ENCODE data around the gene ADAMTS18. TPM values are rescaled to one million over a fixed set of nuclear protein-coding genes. Genes with fewer than 3 reads are reported as not detected.

Gene ADAMTS18
- total RNA-seq, 2 experiments from 2014 or later, result not detected

DNA sequence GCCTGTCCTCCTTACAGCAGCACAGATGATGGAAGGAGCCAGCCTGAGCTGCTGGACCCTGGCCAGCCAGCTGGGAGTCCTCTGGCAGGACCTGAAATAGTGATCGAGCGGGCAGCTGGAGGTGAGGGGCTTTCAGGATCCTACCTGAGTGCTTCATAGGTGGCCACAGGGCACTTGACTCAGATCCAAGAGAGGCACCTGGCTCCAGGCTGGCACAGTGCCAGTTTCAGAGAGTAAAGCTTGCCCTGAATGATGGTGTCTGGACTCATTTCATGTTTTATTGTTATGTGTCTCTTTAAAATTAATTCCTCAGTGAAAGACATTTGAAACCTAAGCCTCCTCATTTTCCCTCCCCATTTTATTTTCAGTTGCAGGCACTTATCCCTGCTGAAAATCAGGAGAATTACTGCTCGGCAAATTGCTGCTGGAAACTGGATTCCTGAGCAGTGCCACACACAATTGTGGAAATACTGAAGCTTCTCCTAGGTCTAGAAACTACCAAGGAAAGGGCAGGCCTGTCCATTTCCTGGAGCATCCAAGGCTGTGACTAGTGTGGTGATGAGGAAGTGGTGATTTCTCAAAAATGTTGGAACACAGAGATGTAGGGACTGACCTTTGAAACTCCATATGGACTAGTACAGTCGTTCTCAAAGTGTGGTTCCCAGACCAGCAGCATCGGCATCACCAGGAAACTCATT, 16.1 kb upstream of the ADAMTS18 start:
- Mint-ChIP-seq H3K4me3 (no peak overlapping the region), H3K27ac (no peak overlapping the region), H3K4me1 (no peaks in the 10 kb centered on the region), H3K27me3 (peaks cover 2% of the 10 kb centered on the region), H3K9me3 (no peaks in the 10 kb centered on the region), H3K36me3 (ENCODE audit: low read depth) (no peaks in the 10 kb centered on the region)
- ChIA-PET CTCF (no interaction called here), POLR2A (no interaction called here)
- no peak for DNase-seq

DNA sequence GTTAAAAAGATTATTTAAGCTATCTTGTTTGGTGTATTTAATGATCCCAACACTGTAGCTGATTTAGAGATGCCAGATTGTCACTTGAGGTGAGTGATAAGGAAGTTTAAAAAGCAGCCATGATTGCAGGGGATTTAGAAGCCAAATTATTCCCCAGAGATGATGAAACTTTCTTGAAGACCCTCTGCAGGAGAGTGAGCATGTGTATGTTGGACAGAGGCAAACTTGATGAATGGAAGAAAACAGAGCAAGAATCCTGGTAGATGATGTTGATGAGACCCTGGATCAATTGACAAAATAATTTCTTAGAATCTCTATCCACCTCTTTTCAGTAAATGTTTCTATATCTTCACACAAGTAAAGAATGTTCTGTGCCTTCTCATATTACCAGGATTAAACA, 14.4 kb upstream of the ADAMTS18 start:
- ChIA-PET POLR2A (no interaction called here), CTCF (no interaction called here)
- H3K4me3 Mint-ChIP-seq, result no peak overlapping the region

DNA sequence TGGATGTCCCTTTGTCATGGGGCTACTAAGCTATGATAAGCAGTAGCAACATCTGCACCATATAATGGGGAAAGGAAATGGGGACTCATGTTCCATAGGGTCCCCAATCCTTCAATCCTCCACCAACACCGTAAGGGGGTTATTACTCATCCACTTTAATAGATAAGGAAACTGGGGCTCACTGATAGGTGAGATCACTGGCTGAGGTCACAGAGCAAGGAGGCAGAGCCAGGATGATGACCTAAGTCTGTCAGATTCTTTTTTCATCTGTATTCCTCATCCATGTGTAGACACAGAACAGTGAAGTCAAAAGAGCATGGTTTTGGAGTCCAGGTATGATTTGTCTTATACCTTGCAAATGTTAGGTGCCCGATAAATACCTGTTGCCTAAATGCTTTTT, 10.5 kb upstream of the ADAMTS18 start:
- Mint-ChIP-seq H3K9me3 (no peaks in the 10 kb centered on the region), H3K27me3 (peaks cover 6% of the 10 kb centered on the region), H3K4me3 (no peak overlapping the region), H3K27ac (no peak overlapping the region), H3K36me3 (ENCODE audit: low read depth) (no peaks in the 10 kb centered on the region), H3K4me1 (no peaks in the 10 kb centered on the region)
- POLR2A ChIA-PET, result no interaction called here
- CTCF ChIA-PET, result no interaction called here
- DNase-seq, result no peak

More for the DNA sequence above, 14.4 kb upstream of the ADAMTS18 start:
- no peaks in the 10 kb centered on the region for H3K9me3 Mint-ChIP-seq
- no peak for DNase-seq
- H3K4me1 Mint-ChIP-seq, result no peaks in the 10 kb centered on the region
- peaks cover 4% of the 10 kb centered on the region for H3K27me3 Mint-ChIP-seq
- H3K36me3 Mint-ChIP-seq (ENCODE audit: low read depth), result no peaks in the 10 kb centered on the region
- no peak overlapping the region for H3K27ac Mint-ChIP-seq

DNA sequence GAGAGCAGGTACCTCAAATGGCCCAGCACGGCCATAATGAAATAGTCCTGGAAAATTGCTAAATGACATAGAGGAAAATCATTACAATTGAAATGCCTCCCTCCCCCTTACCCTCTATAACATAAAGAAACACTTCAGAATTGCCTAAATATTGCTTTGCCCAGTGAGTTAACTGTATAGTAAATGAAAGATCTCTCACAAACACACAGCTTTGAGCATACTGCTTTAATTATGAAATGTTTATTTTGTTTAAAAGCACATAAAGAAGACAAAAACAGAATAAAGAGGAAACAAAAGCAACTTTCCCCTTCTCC, 9.3 kb upstream of the ADAMTS18 start:
- Mint-ChIP-seq H3K36me3 (ENCODE audit: low read depth) (no peaks in the 10 kb centered on the region), H3K27ac (no peak overlapping the region), H3K9me3 (no peaks in the 10 kb centered on the region), H3K27me3 (peaks cover 4% of the 10 kb centered on the region), H3K4me1 (no peaks in the 10 kb centered on the region), H3K4me3 (no peak overlapping the region)
- DNase-seq, result no peak
- POLR2A ChIA-PET, result interaction anchor here (0.5 kb wide), 1 partner anchor 782 kb away, joined by 3 read pairs; no protein-coding TSS in a partner anchor
- CTCF ChIA-PET, result no interaction called here

DNA sequence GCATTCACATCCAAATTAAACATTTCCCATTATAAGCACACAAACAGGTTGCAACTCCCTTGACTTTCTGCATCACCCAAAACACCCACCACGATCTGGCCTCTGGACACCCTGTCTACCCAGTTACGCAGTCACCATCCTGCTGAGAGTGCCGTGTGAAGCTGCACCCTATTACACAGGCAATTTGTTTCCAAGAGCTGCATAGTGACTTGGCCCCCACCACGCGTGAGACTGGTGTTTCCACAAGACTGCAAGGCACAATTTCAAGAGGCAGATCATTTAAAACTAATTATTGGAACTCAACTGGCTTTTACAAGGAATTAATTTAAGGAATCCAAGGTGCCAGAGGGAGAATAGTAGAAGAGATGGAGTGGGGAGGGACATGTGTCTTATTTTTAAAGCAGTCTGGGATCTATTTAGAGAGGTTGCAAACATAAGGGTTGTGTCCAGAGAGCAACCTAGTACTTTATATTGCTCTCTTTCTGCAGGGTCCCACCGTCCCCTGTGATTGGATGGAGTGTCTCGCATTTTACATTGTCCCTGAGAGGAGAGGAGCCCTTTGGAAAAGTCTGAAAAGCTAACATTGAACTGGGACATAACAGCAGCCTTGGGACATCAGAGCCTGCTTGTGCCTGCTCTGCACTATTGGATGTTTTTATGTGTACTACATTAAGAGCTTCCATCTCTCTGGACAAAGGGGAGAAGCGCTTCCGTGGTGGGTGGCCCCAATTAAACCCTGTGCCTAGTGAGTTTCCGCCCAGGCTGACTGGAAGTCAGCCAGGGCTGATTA, 8.7 kb upstream of the ADAMTS18 start:
- H3K4me1 Mint-ChIP-seq, result no peaks in the 10 kb centered on the region
- no peak overlapping the region for H3K27ac Mint-ChIP-seq
- H3K9me3 Mint-ChIP-seq, result no peaks in the 10 kb centered on the region
- H3K4me3 Mint-ChIP-seq, result no peak overlapping the region
- H3K36me3 Mint-ChIP-seq (ENCODE audit: low read depth), result no peaks in the 10 kb centered on the region
- POLR2A ChIA-PET, result no interaction called here
- no peak for DNase-seq
- peaks cover 4% of the 10 kb centered on the region for H3K27me3 Mint-ChIP-seq
- CTCF ChIA-PET, result no interaction called here

DNA sequence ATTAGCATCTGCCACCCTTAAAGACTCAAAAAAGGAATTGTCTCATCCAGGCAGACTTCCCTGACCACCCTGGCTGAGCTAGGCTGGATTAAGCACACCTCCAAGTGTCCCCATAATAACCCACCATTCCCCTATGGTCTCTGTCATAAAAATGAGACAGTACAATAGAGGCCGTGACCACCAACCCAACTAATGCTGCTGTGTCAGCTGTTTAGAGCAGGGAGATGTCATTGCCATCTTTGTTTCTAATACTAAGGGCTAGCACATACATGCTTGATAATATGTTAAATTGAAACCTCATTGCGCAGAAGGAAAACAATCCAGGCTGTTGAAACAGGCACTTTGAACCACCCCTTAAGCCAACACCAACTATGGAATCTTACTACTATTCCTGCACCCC, 7.2 kb upstream of the ADAMTS18 start:
- Mint-ChIP-seq H3K9me3 (no peaks in the 10 kb centered on the region), H3K4me3 (no peak overlapping the region), H3K36me3 (ENCODE audit: low read depth) (no peaks in the 10 kb centered on the region), H3K27me3 (peaks cover 6% of the 10 kb centered on the region), H3K27ac (no peak overlapping the region), H3K4me1 (no peaks in the 10 kb centered on the region)
- no peak for DNase-seq
- POLR2A ChIA-PET, result no interaction called here
- CTCF ChIA-PET, result no interaction called here

DNA sequence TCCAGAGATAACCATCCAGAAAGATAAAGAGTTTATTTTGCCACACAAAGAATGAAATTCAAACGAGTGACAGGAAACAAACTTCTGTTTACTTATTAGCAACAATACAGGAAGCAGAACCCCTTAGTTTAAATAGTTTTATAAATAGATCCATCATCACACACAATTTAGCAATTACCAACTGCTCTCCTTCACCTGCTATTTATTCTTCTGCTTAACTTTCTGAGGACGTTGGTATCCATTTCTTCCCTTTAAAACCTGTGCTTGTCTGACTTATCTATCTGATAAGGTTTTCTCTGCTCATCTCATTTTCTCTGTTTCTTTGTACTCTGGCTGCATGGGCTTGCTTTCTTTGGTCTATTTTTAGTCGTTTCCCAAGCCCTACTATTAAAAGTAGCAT, 4.3 kb upstream of the ADAMTS18 start:
- Mint-ChIP-seq H3K27ac (no peak overlapping the region), H3K4me3 (no peak overlapping the region), H3K36me3 (ENCODE audit: low read depth) (no peaks in the 10 kb centered on the region), H3K27me3 (peaks cover 19% of the 10 kb centered on the region), H3K9me3 (no peaks in the 10 kb centered on the region), H3K4me1 (no peaks in the 10 kb centered on the region)
- no peak for DNase-seq
- POLR2A ChIA-PET, result no interaction called here
- CTCF ChIA-PET, result no interaction called here

DNA sequence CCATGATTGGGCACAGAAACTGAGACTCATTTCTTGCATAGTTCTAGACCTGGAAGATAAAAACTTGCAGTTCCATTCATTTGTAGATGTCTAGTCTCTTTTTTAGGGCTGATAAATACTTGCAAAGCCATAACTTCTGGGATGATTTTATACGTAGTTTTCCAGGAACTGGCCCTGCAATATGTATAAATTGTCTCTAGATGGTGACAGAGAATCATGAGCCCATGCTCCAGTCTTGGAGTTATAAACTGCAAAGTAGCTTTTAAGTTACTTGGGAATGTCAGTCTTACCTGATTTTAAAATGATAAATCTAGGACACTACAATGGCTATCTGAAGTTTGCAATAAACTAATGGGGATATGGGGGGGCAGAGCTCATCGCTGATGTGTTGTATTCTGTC, 3.0 kb upstream of the ADAMTS18 start:
- ChIA-PET CTCF (no interaction called here), POLR2A (no interaction called here)
- peaks cover 29% of the 10 kb centered on the region for H3K27me3 Mint-ChIP-seq
- no peaks in the 10 kb centered on the region for H3K9me3 Mint-ChIP-seq
- no peak overlapping the region for H3K4me3 Mint-ChIP-seq
- no peaks in the 10 kb centered on the region for H3K4me1 Mint-ChIP-seq
- no peaks in the 10 kb centered on the region for H3K36me3 Mint-ChIP-seq (ENCODE audit: low read depth)
- no peak for DNase-seq
- H3K27ac Mint-ChIP-seq, result no peak overlapping the region

DNA sequence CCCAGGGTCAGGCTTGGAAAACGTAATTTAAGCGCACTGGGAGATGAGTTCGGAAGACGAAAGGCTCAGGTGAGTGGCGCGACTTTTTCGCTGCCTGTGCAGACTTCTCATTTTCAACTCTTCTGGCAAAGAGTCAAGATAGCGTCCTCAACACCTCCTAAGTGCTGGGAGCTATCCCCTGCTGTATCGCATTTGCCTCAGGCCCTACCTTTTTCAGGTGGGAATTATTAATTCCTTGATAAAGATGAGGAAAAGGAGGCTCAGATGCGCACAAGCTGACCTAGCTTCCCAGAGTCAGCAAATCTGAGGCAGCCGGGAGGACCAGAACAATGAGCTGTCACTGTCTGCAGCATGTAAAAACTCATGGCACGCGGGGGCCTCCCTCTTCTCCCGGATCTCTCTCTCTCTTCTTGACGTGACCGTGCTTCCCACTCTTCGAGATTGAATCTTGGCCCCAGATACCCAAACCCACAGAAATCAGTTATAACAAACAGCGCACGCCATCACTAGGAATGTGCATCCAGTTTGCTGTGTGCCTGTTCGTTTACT, 512 bp upstream of the ADAMTS18 start:
- H3K4me3 Mint-ChIP-seq, result no peak overlapping the region
- POLR2A ChIA-PET, result no interaction called here
- no peaks in the 10 kb centered on the region for H3K36me3 Mint-ChIP-seq (ENCODE audit: low read depth)
- no peaks in the 10 kb centered on the region for H3K9me3 Mint-ChIP-seq
- H3K27ac Mint-ChIP-seq, result no peak overlapping the region
- peaks cover 39% of the 10 kb centered on the region for H3K27me3 Mint-ChIP-seq
- no peaks in the 10 kb centered on the region for H3K4me1 Mint-ChIP-seq
- CTCF ChIA-PET, result no interaction called here
- DNase-seq, result no peak

DNA sequence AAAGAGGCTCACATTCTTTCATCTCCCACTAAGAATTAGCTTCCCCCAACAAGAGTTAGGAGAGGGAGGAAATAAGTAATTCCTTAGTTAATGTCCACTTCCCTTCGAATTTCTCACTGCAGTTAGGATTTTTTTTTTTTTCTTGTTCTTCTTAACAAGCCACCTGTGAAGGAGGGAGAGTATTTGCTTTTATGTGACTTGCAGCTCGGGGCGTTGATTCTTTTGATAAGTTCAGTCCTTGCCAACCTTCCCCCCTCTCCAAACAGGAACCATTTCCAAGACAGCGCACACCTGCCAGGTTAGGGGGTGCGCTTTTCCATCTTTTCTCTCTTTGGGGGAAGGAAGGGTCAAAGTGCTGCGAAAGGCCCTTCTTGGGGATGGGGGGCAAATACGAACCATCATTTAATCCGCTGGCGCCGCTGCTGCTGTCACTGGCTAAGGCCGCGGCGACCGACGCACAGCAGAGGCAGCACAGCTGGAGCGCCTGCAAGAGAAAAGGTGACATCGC, 758 bp downstream of the ADAMTS18 start:
- H3K27ac Mint-ChIP-seq, result no peak overlapping the region
- CTCF ChIA-PET, result no interaction called here
- H3K36me3 Mint-ChIP-seq (ENCODE audit: low read depth), result no peaks in the 10 kb centered on the region
- H3K4me3 Mint-ChIP-seq, result no peak overlapping the region
- POLR2A ChIA-PET, result no interaction called here
- H3K4me1 Mint-ChIP-seq, result no peaks in the 10 kb centered on the region
- H3K9me3 Mint-ChIP-seq, result no peaks in the 10 kb centered on the region
- DNase-seq, result no peak
- H3K27me3 Mint-ChIP-seq, result peaks cover 39% of the 10 kb centered on the region

DNA sequence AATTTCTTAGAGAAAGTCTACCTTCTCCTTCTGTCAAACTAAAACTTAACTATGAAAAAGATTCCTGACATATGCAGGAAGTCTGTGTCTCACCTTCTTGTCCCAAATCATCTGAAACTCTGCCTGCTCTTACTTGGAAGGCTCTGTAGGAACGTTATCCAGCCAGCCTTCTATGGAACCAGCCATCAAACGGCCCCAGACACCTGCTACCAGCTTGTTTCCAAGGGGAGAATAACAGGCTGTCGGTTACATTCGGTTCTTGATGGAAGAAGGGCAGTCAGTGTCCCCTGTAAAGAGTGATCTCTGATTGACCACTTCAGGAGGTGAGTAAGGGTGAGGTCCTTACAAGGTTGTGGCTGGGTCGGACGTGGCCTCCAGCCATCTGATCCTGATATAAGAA, 1.7 kb downstream of the ADAMTS18 start:
- Mint-ChIP-seq H3K4me3 (no peak overlapping the region), H3K4me1 (no peaks in the 10 kb centered on the region), H3K27me3 (peaks cover 39% of the 10 kb centered on the region), H3K9me3 (no peaks in the 10 kb centered on the region), H3K36me3 (ENCODE audit: low read depth) (no peaks in the 10 kb centered on the region), H3K27ac (no peak overlapping the region)
- CTCF ChIA-PET, result no interaction called here
- no peak for DNase-seq
- POLR2A ChIA-PET, result no interaction called here

DNA sequence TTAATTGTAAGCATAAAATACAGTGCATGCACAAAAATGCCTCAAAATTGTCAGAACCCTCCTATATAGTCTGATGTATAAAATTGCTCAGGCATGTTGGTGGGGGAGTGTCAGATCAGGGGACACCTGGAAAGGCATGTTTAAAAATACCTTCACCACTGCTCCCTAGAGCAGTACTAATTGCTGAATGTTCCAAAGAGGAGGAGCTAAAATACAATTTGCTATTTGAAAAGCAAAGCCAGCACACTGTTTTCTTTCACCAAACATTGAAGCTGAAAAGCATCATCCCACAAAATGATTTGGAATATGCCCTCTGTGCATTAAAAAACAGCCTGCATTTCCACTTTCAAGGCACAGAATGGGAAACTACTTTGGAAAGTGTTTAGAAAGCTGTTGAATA, 2.6 kb downstream of the ADAMTS18 start:
- Mint-ChIP-seq H3K27me3 (peaks cover 36% of the 10 kb centered on the region), H3K4me3 (no peak overlapping the region), H3K9me3 (no peaks in the 10 kb centered on the region), H3K27ac (no peak overlapping the region), H3K36me3 (ENCODE audit: low read depth) (no peaks in the 10 kb centered on the region), H3K4me1 (no peaks in the 10 kb centered on the region)
- no peak for DNase-seq
- ChIA-PET CTCF (no interaction called here), POLR2A (no interaction called here)

DNA sequence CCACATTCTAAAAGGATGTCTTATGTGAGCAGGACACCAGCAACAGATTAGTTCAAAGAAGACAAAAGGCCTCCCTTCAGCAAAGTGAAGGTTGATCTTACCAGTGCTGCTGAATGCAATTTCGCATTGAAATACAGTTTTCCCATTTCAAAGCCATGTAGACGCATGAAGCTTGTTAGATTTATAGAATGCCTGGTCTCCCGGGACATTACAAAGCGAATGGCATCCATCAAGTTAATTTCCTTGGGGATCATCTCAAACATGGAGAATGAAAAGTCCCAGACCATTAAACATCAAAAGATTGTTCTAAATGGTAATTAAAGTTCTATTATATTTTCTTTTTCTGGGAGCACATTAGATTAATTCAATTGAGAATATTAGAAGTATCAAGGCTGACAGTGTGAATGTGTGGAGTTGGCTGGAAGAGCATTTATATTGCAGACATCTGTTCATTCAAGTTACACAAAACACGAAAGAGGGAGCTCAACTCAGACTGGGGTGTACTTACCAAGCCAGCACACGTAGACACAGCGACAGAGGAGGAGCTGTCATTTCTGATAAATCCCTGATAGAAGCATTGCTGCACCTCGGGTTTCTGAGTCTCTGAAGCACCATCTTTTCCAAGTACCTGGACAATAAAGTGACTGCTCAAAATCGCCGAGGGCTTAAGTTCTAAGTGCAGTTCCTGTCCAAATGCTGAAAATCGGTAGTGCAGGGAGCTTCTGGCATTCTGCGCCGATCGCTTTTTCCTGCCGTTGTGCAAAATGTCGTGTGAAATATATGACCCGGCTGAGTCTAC, 3.8 kb downstream of the ADAMTS18 start:
- no peak overlapping the region for H3K27ac Mint-ChIP-seq
- no peak for DNase-seq
- CTCF ChIA-PET, result no interaction called here
- H3K27me3 Mint-ChIP-seq, result peaks cover 31% of the 10 kb centered on the region
- H3K4me3 Mint-ChIP-seq, result no peak overlapping the region
- no peaks in the 10 kb centered on the region for H3K36me3 Mint-ChIP-seq (ENCODE audit: low read depth)
- POLR2A ChIA-PET, result no interaction called here
- no peaks in the 10 kb centered on the region for H3K9me3 Mint-ChIP-seq
- no peaks in the 10 kb centered on the region for H3K4me1 Mint-ChIP-seq
